Neuron (in vitro differentiated cells): Measurements from ENCODE around the gene NRGN.

ENCODE experiments used
- H2AFZ ChIP-seq: one replicate; pipeline ENCODE4 v1.6.1; 2013; ENCODE audit warnings: low read depth, mild to moderate bottlenecking, inconsistent platforms, low read length, moderate library complexity
- H3K27me3 ChIP-seq: one replicate; pipeline ENCODE4 v1.6.1; 2013; ENCODE audit warnings: low read length; ENCODE audit not compliant: insufficient read depth
- H3K36me3 ChIP-seq: one replicate; pipeline ENCODE4 v1.6.1; 2013; ENCODE audit warnings: low read length; ENCODE audit not compliant: insufficient read depth
- H3K4me1 ChIP-seq: one replicate; pipeline ENCODE4 v1.6.1; 2013; ENCODE audit warnings: low read length; ENCODE audit not compliant: insufficient read depth
- H3K4me3 ChIP-seq: 2 replicates; pipeline ENCODE4 v1.5.1; 2013; ENCODE audit warnings: mild to moderate bottlenecking, low read length, moderate library complexity
- H3K9me3 ChIP-seq: one replicate; pipeline ENCODE4 v1.6.1; 2013; ENCODE audit warnings: low read length

Gene NRGN

DNA sequence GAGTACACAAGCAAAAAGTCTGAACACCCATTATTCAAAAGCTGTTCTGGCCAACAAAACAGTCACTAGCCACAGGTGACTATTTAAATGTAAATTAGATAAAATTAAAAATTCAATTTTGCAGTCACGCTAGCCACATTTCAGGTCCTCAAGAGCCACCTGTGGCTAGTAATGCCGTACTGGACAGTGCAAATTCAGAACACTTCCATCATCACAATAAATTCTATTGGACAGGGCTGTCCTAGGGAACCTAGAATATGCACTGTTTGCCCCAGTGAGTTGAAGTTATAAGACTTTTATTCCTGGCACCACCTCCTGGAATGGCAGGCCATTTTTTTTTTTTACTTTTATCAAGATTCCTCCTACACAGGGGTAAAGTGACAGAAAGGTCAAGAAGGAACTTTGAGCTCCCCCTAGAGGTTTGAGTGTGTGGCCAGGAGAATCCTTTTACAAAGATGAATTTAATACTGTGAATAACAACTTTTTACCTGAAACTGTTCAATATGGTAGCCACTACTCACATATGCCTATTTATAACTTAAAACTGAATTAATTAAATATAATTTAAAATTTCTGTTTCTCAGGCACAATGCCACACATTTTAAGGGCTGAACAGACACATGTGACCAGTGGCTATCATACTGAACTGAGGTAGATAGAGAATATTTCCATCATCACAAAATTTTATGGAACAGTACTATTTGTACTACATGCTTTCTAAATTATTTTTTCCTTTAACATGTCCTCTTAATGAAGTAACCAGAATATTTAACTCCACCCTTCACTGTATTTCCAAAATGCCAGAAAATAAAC is 53.9 kb downstream of the NRGN start:
- no peaks in the 10 kb centered on the region for H3K36me3 ChIP-seq

DNA sequence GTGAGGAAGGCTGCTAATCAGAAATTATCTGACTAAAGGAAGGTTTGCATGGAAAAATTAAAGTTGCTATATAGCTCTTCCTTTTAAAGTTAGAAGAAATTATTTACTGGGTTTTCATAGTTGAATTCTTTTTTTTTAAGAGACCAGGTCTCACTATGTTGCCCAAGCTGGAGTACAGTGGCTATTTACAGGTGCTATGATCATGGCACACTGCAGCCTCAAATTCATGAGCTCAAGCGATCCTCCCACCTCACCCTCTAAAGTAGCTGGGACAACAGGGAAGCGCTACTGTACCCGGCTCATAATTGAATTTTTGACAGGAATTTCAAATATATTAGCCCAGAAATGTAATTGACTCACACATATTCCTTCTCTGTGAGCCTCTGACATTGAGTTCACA is 56.6 kb downstream of the NRGN start:
- no peak overlapping the region for H2AFZ ChIP-seq
- no peaks in the 10 kb centered on the region for H3K27me3 ChIP-seq
- no peaks in the 10 kb centered on the region for H3K9me3 ChIP-seq
- no peaks in the 10 kb centered on the region for H3K36me3 ChIP-seq
- no peak overlapping the region for H3K4me3 ChIP-seq
- H3K4me1 ChIP-seq, result peaks cover 27% of the 10 kb centered on the region

More for the DNA sequence above, 53.9 kb downstream of the NRGN start:
- no peak overlapping the region for H3K4me3 ChIP-seq
- peaks cover 25% of the 10 kb centered on the region for H3K4me1 ChIP-seq
- no peak overlapping the region for H2AFZ ChIP-seq
- no peaks in the 10 kb centered on the region for H3K27me3 ChIP-seq
- H3K9me3 ChIP-seq, result no peaks in the 10 kb centered on the region
